ENCODE data around the gene CCDC197. TPM values are rescaled to one million over a fixed set of nuclear protein-coding genes. Genes with fewer than 3 reads are reported as not detected.
A peak's percentile ranks its signal among the peaks of the same experiment; 100 is the strongest.

CCDC197 gene
- total and polyA plus RNA-seq, 4 donors: not detected

DNA sequence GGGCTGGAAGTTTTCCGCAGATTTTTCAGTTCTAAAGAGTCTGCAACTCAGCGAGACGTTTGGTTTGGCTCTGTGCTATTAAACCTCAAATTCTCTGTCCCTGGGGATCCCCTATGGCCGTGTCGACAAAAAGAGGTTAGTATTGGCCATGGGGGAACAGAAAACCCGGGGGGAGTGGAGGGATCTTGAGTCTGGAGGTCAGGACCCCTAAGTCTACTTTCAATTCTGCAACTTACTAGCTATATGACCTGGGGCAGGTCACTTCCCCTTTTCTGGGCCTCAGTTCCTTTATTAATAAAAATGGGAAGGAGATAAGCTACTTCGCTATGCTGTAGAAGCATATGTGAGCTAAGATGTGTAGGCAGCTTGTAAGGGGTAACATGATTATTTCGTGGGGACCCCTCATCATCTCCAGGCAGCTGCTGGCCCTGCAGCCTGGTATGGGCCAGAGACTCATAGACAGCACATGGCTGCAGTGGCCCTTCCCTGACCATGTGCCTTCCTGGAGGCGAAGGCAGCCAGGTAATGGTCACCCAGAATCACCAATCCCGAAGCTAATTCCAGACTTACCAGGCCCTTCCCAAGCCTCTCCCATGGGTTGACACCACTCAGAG lies 29.4 kb upstream of the CCDC197 start:
- peaks cover 0 to 15% (median 0%) of the 10 kb centered on the region in 5 donors for H3K4me1 ChIP-seq (ENCODE audit: control insufficient read depth in 5 of 5, insufficient read depth in 5 of 5, low read length in 5 of 5)
- no peak overlapping the region for H3K4me3 ChIP-seq
- no peak for ATAC-seq (ENCODE audit: insufficient read depth, low FRiP score)
- TF ChIP-seq, protein P1, sequence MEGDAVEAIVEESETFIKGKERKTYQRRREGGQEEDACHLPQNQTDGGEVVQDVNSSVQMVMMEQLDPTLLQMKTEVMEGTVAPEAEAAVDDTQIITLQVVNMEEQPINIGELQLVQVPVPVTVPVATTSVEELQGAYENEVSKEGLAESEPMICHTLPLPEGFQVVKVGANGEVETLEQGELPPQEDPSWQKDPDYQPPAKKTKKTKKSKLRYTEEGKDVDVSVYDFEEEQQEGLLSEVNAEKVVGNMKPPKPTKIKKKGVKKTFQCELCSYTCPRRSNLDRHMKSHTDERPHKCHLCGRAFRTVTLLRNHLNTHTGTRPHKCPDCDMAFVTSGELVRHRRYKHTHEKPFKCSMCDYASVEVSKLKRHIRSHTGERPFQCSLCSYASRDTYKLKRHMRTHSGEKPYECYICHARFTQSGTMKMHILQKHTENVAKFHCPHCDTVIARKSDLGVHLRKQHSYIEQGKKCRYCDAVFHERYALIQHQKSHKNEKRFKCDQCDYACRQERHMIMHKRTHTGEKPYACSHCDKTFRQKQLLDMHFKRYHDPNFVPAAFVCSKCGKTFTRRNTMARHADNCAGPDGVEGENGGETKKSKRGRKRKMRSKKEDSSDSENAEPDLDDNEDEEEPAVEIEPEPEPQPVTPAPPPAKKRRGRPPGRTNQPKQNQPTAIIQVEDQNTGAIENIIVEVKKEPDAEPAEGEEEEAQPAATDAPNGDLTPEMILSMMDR (IDR thresholded peaks at IDR 0.05; ENCODE audit: control extremely low read depth, extremely low read depth): no peak
- no peak for DNase-seq
- H3K27me3 ChIP-seq (ENCODE audit: control insufficient read depth in 3 of 3, insufficient read depth in 3 of 3, low read length in 2 of 3): no peaks in the 10 kb centered on the region
- H3K9me3 ChIP-seq (ENCODE audit: control insufficient read depth in 4 of 4, insufficient read depth in 3 of 4, low read length in 3 of 4): no peaks in the 10 kb centered on the region
- 55 to 68% methylated on average over 10 of the region's 10 CpGs for WGBS, 2 donors
- H3K9ac ChIP-seq (ENCODE audit: insufficient read depth in 1 of 2, low read length in 2 of 2): no peak overlapping the region
- H3K27ac ChIP-seq (ENCODE audit: low read depth in 1 of 2, low read length in 1 of 2): peak overlapping the region in 1 of 2 donors; percentile 17
- no peaks in the 10 kb centered on the region for H3K36me3 ChIP-seq (ENCODE audit: control insufficient read depth in 4 of 4, insufficient read depth in 4 of 4, low read length in 4 of 4)

DNA sequence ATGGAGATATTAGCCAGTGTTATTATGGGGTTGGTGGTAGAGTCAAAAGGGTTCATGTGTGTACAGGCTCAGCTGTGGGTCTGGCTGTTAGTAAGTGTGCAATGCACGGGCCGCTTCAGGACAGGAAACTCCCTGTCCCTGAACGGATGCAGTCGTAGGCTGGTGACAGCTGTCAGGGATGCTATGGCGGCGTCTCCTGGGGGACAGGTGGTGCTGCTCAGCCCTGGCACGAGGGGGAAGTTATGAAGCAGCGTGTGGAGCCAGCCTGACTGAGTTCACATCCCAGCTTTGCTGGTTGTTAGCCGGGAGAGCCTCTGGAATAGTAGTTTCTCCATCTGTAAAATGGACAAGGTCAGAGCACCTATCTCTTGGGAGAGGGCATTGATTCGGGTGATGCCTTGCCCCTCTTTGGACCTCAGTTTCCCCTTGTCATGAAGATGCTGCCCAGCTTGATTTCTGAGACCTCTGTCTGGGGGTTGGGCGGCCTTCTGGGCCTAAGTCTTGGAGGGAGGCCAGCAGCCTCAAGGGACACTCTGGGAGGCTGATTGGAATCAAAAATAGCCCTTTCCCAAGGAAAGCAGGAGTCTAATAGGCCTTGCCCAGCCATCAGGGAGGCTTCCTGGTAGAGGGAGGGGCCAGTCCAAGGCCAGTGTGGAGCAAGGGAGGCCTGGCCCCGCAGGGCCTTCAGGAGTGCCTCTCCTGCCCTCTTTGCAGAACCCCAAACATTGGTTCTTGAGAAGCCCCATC lies 27.8 kb upstream of the CCDC197 start:
- no peaks in the 10 kb centered on the region for H3K27me3 ChIP-seq (ENCODE audit: control insufficient read depth in 3 of 3, insufficient read depth in 3 of 3, low read length in 2 of 3)
- peak overlapping the region; percentile 3 to 58 for H3K27ac ChIP-seq (ENCODE audit: low read depth in 1 of 2, low read length in 1 of 2)
- no peak overlapping the region for H3K9ac ChIP-seq (ENCODE audit: insufficient read depth in 1 of 2, low read length in 2 of 2)
- H3K4me1 ChIP-seq (ENCODE audit: control insufficient read depth in 5 of 5, insufficient read depth in 5 of 5, low read length in 5 of 5): peaks cover 0 to 12% (median 0%) of the 10 kb centered on the region in 5 donors
- H3K36me3 ChIP-seq (ENCODE audit: control insufficient read depth in 4 of 4, insufficient read depth in 4 of 4, low read length in 4 of 4): no peaks in the 10 kb centered on the region
- no peaks in the 10 kb centered on the region for H3K9me3 ChIP-seq (ENCODE audit: control insufficient read depth in 4 of 4, insufficient read depth in 3 of 4, low read length in 3 of 4)
- no peak for DNase-seq
- 63 to 71% methylated on average over 12 of the region's 12 CpGs for WGBS, 2 donors
- H3K4me3 ChIP-seq: no peak overlapping the region
- ATAC-seq (ENCODE audit: insufficient read depth, low FRiP score): no peak
- TF ChIP-seq, protein P1 (IDR thresholded peaks at IDR 0.05; ENCODE audit: control extremely low read depth, extremely low read depth): no peak

DNA sequence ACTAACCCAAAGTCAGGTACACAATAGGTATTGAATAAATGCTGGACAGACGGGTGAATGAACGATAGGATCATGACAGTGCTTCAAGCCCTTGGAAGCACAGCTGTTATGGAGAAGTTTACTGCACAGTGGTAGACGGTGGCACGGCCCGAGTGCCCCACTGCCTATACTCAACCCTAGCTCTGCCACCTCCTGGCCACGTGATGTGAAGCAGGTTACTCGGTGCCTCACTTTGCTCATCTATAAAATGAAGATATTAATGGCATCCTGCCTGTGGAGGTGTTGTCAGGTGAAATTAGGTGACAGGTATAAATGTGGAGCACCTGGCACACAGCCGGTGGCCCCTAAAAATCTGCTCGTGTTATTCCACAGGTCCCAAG lies 26.5 kb upstream of the CCDC197 start:
- Histone ChIP-seq H3K9ac (ENCODE audit: insufficient read depth in 1 of 2, low read length in 2 of 2) (no peak overlapping the region), H3K27ac (ENCODE audit: low read depth in 1 of 2, low read length in 1 of 2) (peak overlapping the region in 1 of 2 donors; percentile 58), H3K9me3 (ENCODE audit: control insufficient read depth in 4 of 4, insufficient read depth in 3 of 4, low read length in 3 of 4) (no peaks in the 10 kb centered on the region), H3K36me3 (ENCODE audit: control insufficient read depth in 4 of 4, insufficient read depth in 4 of 4, low read length in 4 of 4) (no peaks in the 10 kb centered on the region), H3K4me3 (no peak overlapping the region), H3K4me1 (ENCODE audit: control insufficient read depth in 5 of 5, insufficient read depth in 5 of 5, low read length in 5 of 5) (peaks cover 0 to 12% (median 0%) of the 10 kb centered on the region in 5 donors), H3K27me3 (ENCODE audit: control insufficient read depth in 3 of 3, insufficient read depth in 3 of 3, low read length in 2 of 3) (no peaks in the 10 kb centered on the region)
- DNase-seq (no peak), ATAC-seq (ENCODE audit: insufficient read depth, low FRiP score) (no peak)
- 28 to 32% methylated on average over 9 of the region's 9 CpGs for WGBS, 2 donors
- TF ChIP-seq, protein P1 (IDR thresholded peaks at IDR 0.05; ENCODE audit: control extremely low read depth, extremely low read depth): peak; percentile 22

Data from lung (tissue), 12 donors.